HepG2 (cell line): ENCODE results near the gene P2RY8. TPM values are rescaled to one million over a fixed set of nuclear protein-coding genes. Genes with fewer than 3 reads are reported as not detected.

ENCODE experiments used
- ATAC-seq: fragments of 200-7000 bp; cut with Tn5 transposase; 3 replicates; pipeline ENCODE4 v1.9.1; 2020; ENCODE audit warnings: mild to moderate bottlenecking, moderate library complexity
- BruUV-seq: library from RNA; stranded (reverse); fragments of 400-500 nt; replicated peaks from 2 replicates; lab custom pipeline; 2021; lab: Mats Ljungman, UMichigan
- CTCF ChIA-PET: fragments of 300-600 bp; formaldehyde crosslinking; extraction: SDS; loops from one replicate; lab custom pipeline; 2021; ENCODE audit warnings: low total read pairs, inconsistent platforms, low intra/inter-chr PET ratio; lab: Yijun Ruan, JAX
- POLR2A ChIA-PET: fragments of 350-600 bp; sonication (Branson Sonifier 250); formaldehyde crosslinking; loops from one replicate; lab custom pipeline; 2020; ENCODE audit warnings: antibody characterized with exemption, inconsistent platforms; lab: Yijun Ruan, JAX
- DNase-seq: peaks from one replicate; pipeline ENCODE4 v3.0.0-alpha.2; 2015; ENCODE audit warnings: low spot score
- FAIRE-seq: peaks from 3 replicates; lab custom pipeline; 2011; peaks lifted over from hg19 to GRCh38; lab: Jason Lieb, UNC
- H2AFZ ChIP-seq: one replicate; pipeline ENCODE4 v1.6.1; 2011; ENCODE audit warnings: low read length, inconsistent platforms
- H3K27ac ChIP-seq: fragments of 300-600 bp; 3 replicates; pipeline ENCODE4 v1.8.0; 2011; ENCODE audit warnings: mixed run types, mild to moderate bottlenecking, mixed read lengths, low read length, inconsistent platforms; ENCODE audit not compliant: insufficient read depth; ENCODE audit errors: extremely low read length
- H3K27me3 ChIP-seq, 2 experiments: fragments of 200-600 bp in 1 of 2; 2 replicates in 1 of 2; 3 replicates in 1 of 2; pipeline versions ENCODE4 v1.6.0 to v1.8.0; 2011; ENCODE audit warnings: low read length in 2 of 2, mild to moderate bottlenecking in 2 of 2, moderate library complexity in 2 of 2, inconsistent platforms in 1 of 2; ENCODE audit not compliant: insufficient read depth in 2 of 2, control insufficient read depth in 1 of 2
- H3K36me3 ChIP-seq, 2 experiments: fragments of 200-600 bp in 1 of 2; replicated peaks in 1 of 2; 2 replicates in 1 of 2; 3 replicates in 1 of 2; pipeline versions ENCODE4 v1.5.1 to v1.8.0; 2011; ENCODE audit warnings: low read length in 2 of 2, inconsistent platforms in 1 of 2; ENCODE audit not compliant: insufficient read depth in 2 of 2, control insufficient read depth in 1 of 2
- H3K4me1 ChIP-seq: 2 replicates; pipeline ENCODE4 v1.5.1; 2012; ENCODE audit warnings: low read length, inconsistent platforms; ENCODE audit not compliant: insufficient read depth
- H3K4me2 ChIP-seq: 2 replicates; pipeline ENCODE4 v1.6.0; 2011; ENCODE audit warnings: low read depth, low read length, inconsistent platforms
- H3K4me3 ChIP-seq, 3 experiments: fragments of 200-600 bp in 1 of 3; sonication (generic), shearing (Covaris generic) in 1 of 3; replicated peaks in 1 of 3; 2 replicates each; pipeline ENCODE4 v1.5.1; 2011 to 2016; ENCODE audit warnings: low read length in 3 of 3, inconsistent platforms in 2 of 3, low read depth in 2 of 3, mild to moderate bottlenecking in 2 of 3, control low read depth in 1 of 3, mixed read lengths in 1 of 3; ENCODE audit not compliant: insufficient read depth in 1 of 3
- H3K79me2 ChIP-seq: one replicate; pipeline ENCODE4 v1.6.1; 2011; ENCODE audit warnings: low read length, inconsistent platforms; ENCODE audit not compliant: insufficient read depth
- H3K9ac ChIP-seq: 2 replicates; pipeline ENCODE4 v1.6.0; 2011; ENCODE audit warnings: mild to moderate bottlenecking, low read depth, low read length, inconsistent platforms; ENCODE audit not compliant: insufficient read depth
- H3K9me3 ChIP-seq: 2 replicates; pipeline ENCODE4 v1.5.1; 2012; ENCODE audit warnings: mild to moderate bottlenecking, low read length
- H4K20me1 ChIP-seq: 2 replicates; pipeline ENCODE4 v1.6.0; 2011; ENCODE audit warnings: inconsistent platforms, mild to moderate bottlenecking, low read length, moderate library complexity; ENCODE audit not compliant: insufficient read depth
- BCL6 ChIP-seq: IDR thresholded peaks from 2 replicates; pipeline ENCODE4 v1.6.1; 2016; ENCODE audit warnings: missing genetic modification reagents, missing compliant biosample characterization
- FOXP1 ChIP-seq, 2 experiments: fragments of 450-650 bp in 1 of 2; IDR thresholded peaks; 2 replicates each; pipeline ENCODE4 v1.6.1; 2017 to 2018; ENCODE audit warnings: antibody characterized with exemption in 1 of 2
- HCFC1 ChIP-seq: fragments of 150-350 bp; IDR thresholded peaks from 2 replicates; pipeline ENCODE4 v1.6.1; 2014; ENCODE audit warnings: low read depth, low read length
- HOXA3 ChIP-seq: sonication (generic); formaldehyde crosslinking; IDR thresholded peaks from 2 replicates; pipeline ENCODE4 v1.5.0; 2020; ENCODE audit warnings: missing genetic modification reagents
- KLF11 ChIP-seq: IDR thresholded peaks from 2 replicates; pipeline ENCODE4 v1.6.1; 2016; ENCODE audit warnings: missing compliant biosample characterization
- MXI1 ChIP-seq: IDR thresholded peaks from 3 replicates; pipeline ENCODE4 v1.6.1; 2012; ENCODE audit warnings: low read depth, low read length, inconsistent platforms, borderline replicate concordance
- NFE2 ChIP-seq: sonication (generic); formaldehyde crosslinking; IDR thresholded peaks from 2 replicates; pipeline ENCODE4 v1.4.0; 2020; ENCODE audit warnings: missing genetic modification reagents
- NFKBIZ ChIP-seq: IDR thresholded peaks from 2 replicates; pipeline ENCODE4 v1.6.1; 2018; ENCODE audit warnings: missing genetic modification reagents, missing compliant biosample characterization
- RXRA ChIP-seq: sonication (generic); formaldehyde crosslinking; IDR thresholded peaks from 2 replicates; pipeline ENCODE4 v1.5.1; 2020; ENCODE audit warnings: missing genetic modification reagents
- YEATS2 ChIP-seq: sonication (generic); formaldehyde crosslinking; IDR thresholded peaks from 2 replicates; pipeline ENCODE4 v1.4.0; 2020; ENCODE audit warnings: missing genetic modification reagents, borderline replicate concordance
- ZNF224 ChIP-seq: sonication (generic); formaldehyde crosslinking; IDR thresholded peaks from 2 replicates; pipeline ENCODE4 v1.5.0; 2020; ENCODE audit warnings: mild to moderate bottlenecking, missing genetic modification reagents
- ZNF724P ChIP-seq: sonication (generic); formaldehyde crosslinking; IDR thresholded peaks from 2 replicates; pipeline ENCODE4 v1.8.0; 2022; ENCODE audit warnings: missing genetic modification reagents, borderline replicate concordance
- WGBS: methylation state at CpG from one replicate; pipeline ENCODE4 v1.1.6; 2017; ENCODE audit warnings: low lambda C conversion rate; 5-methylcytosine and 5-hydroxymethylcytosine counted together
- in situ Hi-C: cut with HindIII; loops from 2 replicates; pipeline ENCODE4 v1.10.0; 2017; ENCODE audit warnings: low pct_unique_long_range_greater_than_20kb; ENCODE audit not compliant: extremely low pct_ligation_motif_present
- intact Hi-C: fragments of 100-400 bp; cut with micrococcal nuclease; formaldehyde crosslinking; loops from one replicate; pipeline ENCODE4 v1.10.0; 2022; ENCODE audit not compliant: unreplicated experiment
- polyA plus RNA-seq, 8 experiments: library from polyadenylated mRNA; depleted of rRNA in 3 of 8; stranded (reverse) in 7 of 8; unstranded in 1 of 8; fragments of >200 nt; fragmentation: Illumina TruSeq in 4 of 8; extraction: Trizol in 4 of 8; gene quantifications; 2 replicates each; pipeline versions ENCODE4 v1.2.1 to v1.2.3, GENCODE V29; 2011 to 2016; ENCODE audit warnings: low read depth in 4 of 8, missing spikeins in 1 of 8, mixed read lengths in 1 of 8; ENCODE audit not compliant: insufficient read depth in 1 of 8
- total RNA-seq, 5 experiments: library from RNA; depleted of rRNA; stranded (reverse); fragments of >200 nt; fragmentation: Illumina TruSeq; extraction: Trizol; gene quantifications; 2 replicates each; pipeline ENCODE4 v1.2.3, GENCODE V29; 2016; ENCODE audit warnings: low read depth in 1 of 5
- TF ChIP-seq, protein P1 (sequence below): sonication (generic); formaldehyde crosslinking; IDR thresholded peaks from 2 replicates; pipeline ENCODE4 v1.4.0; 2020; ENCODE audit warnings: mild to moderate bottlenecking, missing genetic modification reagents
- TF ChIP-seq, protein P2 (sequence below): IDR thresholded peaks from 2 replicates; pipeline ENCODE4 v1.6.1; 2018; ENCODE audit warnings: missing genetic modification reagents
- TF ChIP-seq, protein P3 (sequence below): sonication (generic); formaldehyde crosslinking; conservative IDR thresholded peaks from 2 replicates; pipeline ENCODE4 v1.4.0; 2020; ENCODE audit warnings: missing genetic modification reagents
- TF ChIP-seq, protein P4 (sequence below): fragments of 450-650 bp; IDR thresholded peaks from 2 replicates; pipeline ENCODE4 v1.6.1; 2017

P2RY8 gene
- total and polyA plus RNA-seq, 2 of the 13 experiments (the other 11 are each of a cell fraction or from before 2014, with no cell fraction given), result 1.0 to 1.3 TPM

DNA sequence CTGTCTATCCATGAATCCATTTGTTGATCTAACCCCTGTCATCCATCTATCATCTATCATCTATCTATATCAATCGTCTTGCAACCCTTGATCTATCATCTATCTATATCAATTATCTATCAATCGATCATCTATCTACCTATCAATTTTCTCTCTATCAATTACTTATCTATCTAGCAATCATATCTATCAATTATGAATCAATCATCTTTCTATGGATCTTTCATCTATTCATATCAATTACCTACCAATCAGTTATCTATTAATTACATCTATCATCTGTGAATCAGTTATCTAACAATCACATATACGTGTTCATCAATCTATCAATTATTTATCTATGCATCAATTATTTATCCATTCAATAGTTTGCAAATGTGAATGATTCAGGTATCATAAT is 59.8 kb downstream of the P2RY8 start:
- Histone ChIP-seq H3K4me3 (no peak overlapping the region), H3K36me3 (no peaks in the 10 kb centered on the region), H4K20me1 (no peaks in the 10 kb centered on the region), H3K27ac (no peak overlapping the region), H3K79me2 (no peaks in the 10 kb centered on the region), H3K4me1 (peaks cover 13% of the 10 kb centered on the region), H3K27me3 (no peaks in the 10 kb centered on the region), H3K4me2 (no peak overlapping the region), H2AFZ (no peak overlapping the region), H3K9me3 (no peaks in the 10 kb centered on the region), H3K9ac (no peak overlapping the region)
- no peak for ATAC-seq
- no peak for DNase-seq
- POLR2A ChIA-PET, result no interaction called here
- intact Hi-C loops (no loop called here), in situ Hi-C loops (no loop called here)
- no peak for TF ChIP-seq HOXA3 (CRISPR knock-in tag)
- TF ChIP-seq, protein P1, sequence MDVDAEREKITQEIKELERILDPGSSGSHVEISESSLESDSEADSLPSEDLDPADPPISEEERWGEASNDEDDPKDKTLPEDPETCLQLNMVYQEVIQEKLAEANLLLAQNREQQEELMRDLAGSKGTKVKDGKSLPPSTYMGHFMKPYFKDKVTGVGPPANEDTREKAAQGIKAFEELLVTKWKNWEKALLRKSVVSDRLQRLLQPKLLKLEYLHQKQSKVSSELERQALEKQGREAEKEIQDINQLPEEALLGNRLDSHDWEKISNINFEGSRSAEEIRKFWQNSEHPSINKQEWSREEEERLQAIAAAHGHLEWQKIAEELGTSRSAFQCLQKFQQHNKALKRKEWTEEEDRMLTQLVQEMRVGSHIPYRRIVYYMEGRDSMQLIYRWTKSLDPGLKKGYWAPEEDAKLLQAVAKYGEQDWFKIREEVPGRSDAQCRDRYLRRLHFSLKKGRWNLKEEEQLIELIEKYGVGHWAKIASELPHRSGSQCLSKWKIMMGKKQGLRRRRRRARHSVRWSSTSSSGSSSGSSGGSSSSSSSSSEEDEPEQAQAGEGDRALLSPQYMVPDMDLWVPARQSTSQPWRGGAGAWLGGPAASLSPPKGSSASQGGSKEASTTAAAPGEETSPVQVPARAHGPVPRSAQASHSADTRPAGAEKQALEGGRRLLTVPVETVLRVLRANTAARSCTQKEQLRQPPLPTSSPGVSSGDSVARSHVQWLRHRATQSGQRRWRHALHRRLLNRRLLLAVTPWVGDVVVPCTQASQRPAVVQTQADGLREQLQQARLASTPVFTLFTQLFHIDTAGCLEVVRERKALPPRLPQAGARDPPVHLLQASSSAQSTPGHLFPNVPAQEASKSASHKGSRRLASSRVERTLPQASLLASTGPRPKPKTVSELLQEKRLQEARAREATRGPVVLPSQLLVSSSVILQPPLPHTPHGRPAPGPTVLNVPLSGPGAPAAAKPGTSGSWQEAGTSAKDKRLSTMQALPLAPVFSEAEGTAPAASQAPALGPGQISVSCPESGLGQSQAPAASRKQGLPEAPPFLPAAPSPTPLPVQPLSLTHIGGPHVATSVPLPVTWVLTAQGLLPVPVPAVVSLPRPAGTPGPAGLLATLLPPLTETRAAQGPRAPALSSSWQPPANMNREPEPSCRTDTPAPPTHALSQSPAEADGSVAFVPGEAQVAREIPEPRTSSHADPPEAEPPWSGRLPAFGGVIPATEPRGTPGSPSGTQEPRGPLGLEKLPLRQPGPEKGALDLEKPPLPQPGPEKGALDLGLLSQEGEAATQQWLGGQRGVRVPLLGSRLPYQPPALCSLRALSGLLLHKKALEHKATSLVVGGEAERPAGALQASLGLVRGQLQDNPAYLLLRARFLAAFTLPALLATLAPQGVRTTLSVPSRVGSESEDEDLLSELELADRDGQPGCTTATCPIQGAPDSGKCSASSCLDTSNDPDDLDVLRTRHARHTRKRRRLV (CRISPR knock-in tag), result no peak
- no peak for TF ChIP-seq MXI1
- TF ChIP-seq HCFC1, result no peak
- no peak for TF ChIP-seq YEATS2 (CRISPR knock-in tag)
- TF ChIP-seq, protein P2, sequence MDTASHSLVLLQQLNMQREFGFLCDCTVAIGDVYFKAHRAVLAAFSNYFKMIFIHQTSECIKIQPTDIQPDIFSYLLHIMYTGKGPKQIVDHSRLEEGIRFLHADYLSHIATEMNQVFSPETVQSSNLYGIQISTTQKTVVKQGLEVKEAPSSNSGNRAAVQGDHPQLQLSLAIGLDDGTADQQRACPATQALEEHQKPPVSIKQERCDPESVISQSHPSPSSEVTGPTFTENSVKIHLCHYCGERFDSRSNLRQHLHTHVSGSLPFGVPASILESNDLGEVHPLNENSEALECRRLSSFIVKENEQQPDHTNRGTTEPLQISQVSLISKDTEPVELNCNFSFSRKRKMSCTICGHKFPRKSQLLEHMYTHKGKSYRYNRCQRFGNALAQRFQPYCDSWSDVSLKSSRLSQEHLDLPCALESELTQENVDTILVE, result no peak
- no peak for TF ChIP-seq FOXP1 (IDR thresholded peaks at IDR 0.05)
- no peak for TF ChIP-seq FOXP1 (CRISPR knock-in tag; IDR thresholded peaks at IDR 0.05)
- TF ChIP-seq RXRA (CRISPR knock-in tag), result no peak
- TF ChIP-seq ZNF224 (CRISPR knock-in tag), result no peak
- TF ChIP-seq, protein P3, sequence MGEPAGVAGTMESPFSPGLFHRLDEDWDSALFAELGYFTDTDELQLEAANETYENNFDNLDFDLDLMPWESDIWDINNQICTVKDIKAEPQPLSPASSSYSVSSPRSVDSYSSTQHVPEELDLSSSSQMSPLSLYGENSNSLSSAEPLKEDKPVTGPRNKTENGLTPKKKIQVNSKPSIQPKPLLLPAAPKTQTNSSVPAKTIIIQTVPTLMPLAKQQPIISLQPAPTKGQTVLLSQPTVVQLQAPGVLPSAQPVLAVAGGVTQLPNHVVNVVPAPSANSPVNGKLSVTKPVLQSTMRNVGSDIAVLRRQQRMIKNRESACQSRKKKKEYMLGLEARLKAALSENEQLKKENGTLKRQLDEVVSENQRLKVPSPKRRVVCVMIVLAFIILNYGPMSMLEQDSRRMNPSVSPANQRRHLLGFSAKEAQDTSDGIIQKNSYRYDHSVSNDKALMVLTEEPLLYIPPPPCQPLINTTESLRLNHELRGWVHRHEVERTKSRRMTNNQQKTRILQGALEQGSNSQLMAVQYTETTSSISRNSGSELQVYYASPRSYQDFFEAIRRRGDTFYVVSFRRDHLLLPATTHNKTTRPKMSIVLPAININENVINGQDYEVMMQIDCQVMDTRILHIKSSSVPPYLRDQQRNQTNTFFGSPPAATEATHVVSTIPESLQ, result no peak
- TF ChIP-seq, protein P4, sequence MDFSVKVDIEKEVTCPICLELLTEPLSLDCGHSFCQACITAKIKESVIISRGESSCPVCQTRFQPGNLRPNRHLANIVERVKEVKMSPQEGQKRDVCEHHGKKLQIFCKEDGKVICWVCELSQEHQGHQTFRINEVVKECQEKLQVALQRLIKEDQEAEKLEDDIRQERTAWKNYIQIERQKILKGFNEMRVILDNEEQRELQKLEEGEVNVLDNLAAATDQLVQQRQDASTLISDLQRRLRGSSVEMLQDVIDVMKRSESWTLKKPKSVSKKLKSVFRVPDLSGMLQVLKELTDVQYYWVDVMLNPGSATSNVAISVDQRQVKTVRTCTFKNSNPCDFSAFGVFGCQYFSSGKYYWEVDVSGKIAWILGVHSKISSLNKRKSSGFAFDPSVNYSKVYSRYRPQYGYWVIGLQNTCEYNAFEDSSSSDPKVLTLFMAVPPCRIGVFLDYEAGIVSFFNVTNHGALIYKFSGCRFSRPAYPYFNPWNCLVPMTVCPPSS, result no peak
- TF ChIP-seq ZNF724P (CRISPR knock-in tag), result no peak
- no peak for TF ChIP-seq KLF11 (CRISPR knock-in tag)
- no peak for TF ChIP-seq BCL6 (CRISPR knock-in tag)
- no peak for TF ChIP-seq NFE2 (CRISPR knock-in tag)
- TF ChIP-seq NFKBIZ, result no peak
- no TSS peak for BruUV-seq
- CTCF ChIA-PET, result no interaction called here
- no peak for FAIRE-seq
- WGBS, result 26% methylated on average over 3 of the region's 3 CpGs
